Effector memory CD8-positive, alpha-beta T cell (primary cell): ENCODE data around the gene CDYL.
A peak's percentile ranks its signal among the peaks of the same experiment; 100 is the strongest.

ENCODE experiments used
- ATAC-seq: fragments of 150-1000 bp; cut with Tn5 transposase; replicated peaks from 2 replicates; pipeline ENCODE4 v1.10.0; 2021; ENCODE audit warnings: mild to moderate bottlenecking, moderate library complexity
- DNase-seq, 3 experiments: peaks; one replicate each; pipeline ENCODE4 v3.0.0; 2021
- H3K27ac Mint-ChIP-seq, 2 donors: one replicate each; pipeline ENCODE4 v1.8.0; 2022; ENCODE audit warnings: mild to moderate bottlenecking in 2 of 2, mixed read lengths in 2 of 2, moderate library complexity in 2 of 2
- H3K27me3 Mint-ChIP-seq, 2 donors: one replicate each; pipeline ENCODE4 v1.8.0; 2022; ENCODE audit warnings: mixed read lengths in 2 of 2
- H3K36me3 Mint-ChIP-seq: one replicate; pipeline ENCODE4 v1.8.0; 2022; ENCODE audit warnings: mild to moderate bottlenecking, moderate library complexity, mixed read lengths; ENCODE audit not compliant: insufficient read depth
- H3K4me1 Mint-ChIP-seq, 2 donors: one replicate each; pipeline ENCODE4 v1.8.0; 2022; ENCODE audit warnings: low read depth in 2 of 2, mixed read lengths in 2 of 2
- H3K4me3 Mint-ChIP-seq, 2 donors: one replicate each; pipeline ENCODE4 v1.8.0; 2022; ENCODE audit warnings: mild to moderate bottlenecking in 2 of 2, mixed read lengths in 2 of 2, moderate library complexity in 2 of 2
- H3K9me3 Mint-ChIP-seq, 2 donors: one replicate each; pipeline ENCODE4 v1.8.0; 2022; ENCODE audit warnings: mixed read lengths in 2 of 2

The CDYL gene

DNA sequence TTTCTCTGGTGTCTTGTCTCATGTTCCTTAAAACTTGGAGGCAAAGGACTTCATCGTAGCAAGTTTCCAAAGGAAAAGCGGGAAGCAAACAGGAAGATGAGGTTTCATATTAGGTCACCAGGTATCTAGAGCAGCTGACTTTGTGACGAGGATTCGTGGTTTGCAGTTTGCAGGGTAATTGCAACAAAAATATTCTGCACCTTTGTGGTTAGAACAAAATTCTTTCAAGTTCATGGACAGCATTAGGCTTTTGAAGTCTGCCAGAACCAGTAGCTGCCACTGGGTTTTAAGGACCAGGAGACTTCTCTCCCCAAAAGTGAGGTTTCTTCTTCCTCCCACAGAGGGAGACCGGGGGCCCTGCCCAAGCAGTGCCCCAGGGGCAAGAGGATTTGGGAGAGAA lies 164.2 kb downstream of the CDYL start:
- Mint-ChIP-seq H3K36me3 (peaks cover 32% of the 10 kb centered on the region), H3K27ac (peak overlapping the region; percentile 12 to 62), H3K9me3 (no peaks in the 10 kb centered on the region), H3K27me3 (no peaks in the 10 kb centered on the region), H3K4me1 (peaks cover 26 to 28% of the 10 kb centered on the region in 2 donors), H3K4me3 (no peak overlapping the region)
- no peak for ATAC-seq
- DNase-seq = no peak

DNA sequence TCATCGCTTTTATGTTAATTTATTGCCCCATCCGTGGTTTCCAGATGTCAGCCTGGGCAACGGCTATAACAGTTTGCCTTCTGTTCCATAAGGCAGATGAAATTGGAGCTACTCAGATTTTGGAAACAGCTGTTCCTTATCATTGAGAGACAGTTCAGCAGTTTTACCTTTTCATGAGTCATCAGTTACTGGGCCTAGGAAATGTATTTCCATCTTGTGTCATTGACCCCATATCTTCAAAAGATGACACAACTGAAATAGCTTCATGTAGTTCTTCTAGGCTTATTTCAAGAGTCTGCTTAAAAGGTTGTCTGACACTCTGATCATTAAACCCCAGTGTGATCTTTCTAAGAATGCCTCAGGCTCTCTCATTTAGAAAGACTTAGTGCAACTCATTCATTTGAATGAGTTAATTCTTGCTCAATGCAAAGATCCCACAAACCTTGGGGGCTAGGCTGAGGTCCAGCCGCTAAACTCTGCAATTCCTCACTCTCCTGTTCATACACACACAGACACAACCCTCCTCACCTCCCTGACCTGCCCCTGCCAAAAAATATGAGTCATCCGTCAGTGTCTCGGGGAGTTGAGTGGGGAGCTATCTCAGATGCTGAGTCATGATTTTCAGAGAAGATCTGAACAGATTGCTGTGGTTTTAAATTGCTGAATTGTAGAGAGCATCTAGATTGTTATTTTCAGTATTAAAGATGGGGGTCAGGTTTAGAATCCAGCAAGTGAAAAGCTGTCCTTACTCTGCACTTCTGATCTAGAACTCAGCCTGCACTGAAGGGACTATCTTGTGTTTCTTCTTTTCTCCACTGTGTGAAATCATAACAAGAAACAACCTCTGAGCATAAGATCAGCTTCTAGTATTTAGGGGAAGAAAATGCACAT lies 165.8 kb downstream of the CDYL start:
- peaks cover 19 to 23% of the 10 kb centered on the region in 2 donors for H3K4me1 Mint-ChIP-seq
- no peaks in the 10 kb centered on the region for H3K27me3 Mint-ChIP-seq
- peak; percentile 87 for ATAC-seq
- H3K9me3 Mint-ChIP-seq = no peaks in the 10 kb centered on the region
- peak overlapping the region; percentile 47 to 92 for H3K27ac Mint-ChIP-seq
- peak overlapping the region; percentile 31 to 67 for H3K4me3 Mint-ChIP-seq
- DNase-seq = peak in 2 of 3 experiments; percentile 16 to 18
- H3K36me3 Mint-ChIP-seq = peaks cover 42% of the 10 kb centered on the region

DNA sequence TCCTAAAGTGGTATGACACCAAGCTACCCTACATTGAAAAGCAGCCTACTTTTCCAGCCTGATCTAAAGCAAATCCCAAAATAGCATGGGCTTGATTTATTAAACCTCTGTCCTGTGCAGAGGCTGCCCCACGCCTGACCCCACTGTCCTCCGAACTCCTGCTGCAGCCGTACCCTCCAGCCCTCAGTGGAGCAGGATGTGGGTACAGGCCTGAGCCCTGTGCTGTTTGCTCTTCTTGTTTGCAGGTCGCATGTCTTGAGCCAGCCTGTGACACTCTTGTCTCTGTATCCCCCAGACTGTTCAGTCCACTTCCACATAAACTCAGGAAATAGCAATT lies 166.4 kb downstream of the CDYL start:
- Mint-ChIP-seq H3K9me3 (no peaks in the 10 kb centered on the region), H3K27ac (peak overlapping the region; percentile 47 to 92), H3K4me3 (peak overlapping the region; percentile 31 to 67), H3K4me1 (peaks cover 19 to 23% of the 10 kb centered on the region in 2 donors), H3K27me3 (no peaks in the 10 kb centered on the region), H3K36me3 (peaks cover 37% of the 10 kb centered on the region)
- ATAC-seq (peak; percentile 51), DNase-seq (no peak)

DNA sequence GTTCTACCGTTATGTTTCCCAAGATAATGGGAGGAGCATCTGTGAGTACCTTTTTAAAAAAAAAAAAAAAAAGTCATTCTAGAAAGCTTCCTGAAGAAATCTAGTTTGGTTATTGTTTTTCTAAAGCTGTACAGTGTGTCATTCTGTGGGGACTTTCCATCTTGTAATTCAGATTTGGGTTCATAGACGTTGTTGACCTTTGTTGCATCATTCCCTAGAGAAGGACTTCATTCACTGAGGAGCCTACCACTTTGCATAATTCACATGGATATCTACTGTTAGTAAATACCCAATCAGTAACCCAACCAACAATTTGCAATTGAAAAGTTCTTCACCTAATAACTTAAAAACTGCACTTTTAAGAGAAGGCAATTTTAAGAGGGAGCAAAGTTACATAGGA lies 167.5 kb downstream of the CDYL start:
- H3K27ac Mint-ChIP-seq = peak overlapping the region in 1 of 2 donors; percentile 12
- no peak for ATAC-seq

DNA sequence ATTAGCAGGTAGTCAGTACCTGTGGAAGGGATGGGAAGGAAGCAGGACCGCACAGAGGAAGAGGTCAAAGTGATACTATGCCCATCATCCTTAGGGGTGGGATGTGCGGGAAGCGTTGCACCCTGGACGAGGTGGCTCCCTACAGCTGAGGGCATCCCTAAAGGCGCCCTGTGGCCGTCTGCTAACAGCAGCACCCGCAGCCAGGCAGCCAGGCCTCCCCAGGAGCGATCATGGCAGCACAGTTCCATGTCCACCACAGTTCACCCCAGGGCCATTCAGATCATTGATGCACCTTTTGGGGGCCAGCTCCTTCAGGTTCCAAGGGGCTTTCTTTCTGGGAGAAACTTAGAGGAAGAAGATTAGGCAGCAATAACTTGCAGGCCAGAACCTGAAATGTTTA lies 168.1 kb downstream of the CDYL start:
- ATAC-seq (no peak), DNase-seq (no peak)
- Mint-ChIP-seq H3K9me3 (no peaks in the 10 kb centered on the region), H3K27ac (peak overlapping the region in 1 of 2 donors; percentile 12), H3K4me1 (peaks cover 19 to 23% of the 10 kb centered on the region in 2 donors), H3K36me3 (peaks cover 35% of the 10 kb centered on the region), H3K4me3 (no peak overlapping the region), H3K27me3 (no peaks in the 10 kb centered on the region)

More for the DNA sequence above, 167.5 kb downstream of the CDYL start:
- H3K27me3 Mint-ChIP-seq = no peaks in the 10 kb centered on the region
- H3K9me3 Mint-ChIP-seq = no peaks in the 10 kb centered on the region
- peaks cover 35% of the 10 kb centered on the region for H3K36me3 Mint-ChIP-seq
- H3K4me3 Mint-ChIP-seq = no peak overlapping the region
- DNase-seq = no peak
- peaks cover 19 to 23% of the 10 kb centered on the region in 2 donors for H3K4me1 Mint-ChIP-seq

DNA sequence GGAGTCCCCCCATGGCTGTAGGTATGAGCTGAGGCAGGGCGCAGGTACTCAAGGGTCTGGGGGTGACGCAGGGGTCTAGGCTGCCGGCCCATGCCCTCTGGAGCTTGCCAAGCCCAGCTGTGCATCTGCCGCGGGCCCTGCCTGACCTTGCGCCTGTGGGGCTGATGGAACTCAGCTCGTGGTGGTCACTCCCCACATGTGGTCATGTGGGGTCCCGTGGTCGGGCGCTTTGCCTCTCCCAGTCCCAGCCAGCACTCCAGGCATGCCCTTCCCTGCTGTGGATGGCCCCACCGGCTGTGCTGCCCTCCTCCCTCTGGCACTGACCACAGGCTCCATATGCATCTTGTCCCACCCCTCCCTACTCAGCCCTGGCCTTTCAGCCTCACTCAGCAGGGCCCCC lies 170.3 kb downstream of the CDYL start:
- DNase-seq (no peak), ATAC-seq (no peak)
- no peak overlapping the region for H3K27ac Mint-ChIP-seq
- no peak overlapping the region for H3K4me3 Mint-ChIP-seq
- H3K4me1 Mint-ChIP-seq = peaks cover 16% of the 10 kb centered on the region in 2 donors
- no peaks in the 10 kb centered on the region for H3K9me3 Mint-ChIP-seq
- H3K36me3 Mint-ChIP-seq = peaks cover 36% of the 10 kb centered on the region
- H3K27me3 Mint-ChIP-seq = no peaks in the 10 kb centered on the region

DNA sequence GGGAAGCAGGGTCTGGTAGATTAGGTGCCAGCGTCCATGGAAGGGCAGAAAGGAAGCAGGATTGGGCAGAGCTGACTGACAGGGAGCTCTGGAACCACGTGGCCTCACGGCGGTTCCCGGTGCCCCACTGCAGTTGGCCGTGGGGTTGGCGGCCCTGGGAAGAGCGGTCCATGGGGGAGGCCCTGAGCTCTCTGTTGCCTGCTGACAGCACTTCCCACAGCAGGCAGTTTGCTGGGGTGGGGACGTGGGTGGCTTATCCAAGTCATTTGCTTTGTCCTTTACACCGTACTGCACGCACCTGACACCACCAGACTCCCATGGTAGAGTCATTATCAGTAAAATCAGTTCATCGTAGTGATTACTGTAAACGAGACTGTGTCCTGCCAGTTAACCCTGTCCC lies 171.5 kb downstream of the CDYL start:
- Mint-ChIP-seq H3K4me1 (peaks cover 4 to 5% of the 10 kb centered on the region in 2 donors), H3K4me3 (no peak overlapping the region), H3K27me3 (no peaks in the 10 kb centered on the region), H3K27ac (peak overlapping the region in 1 of 2 donors; percentile 28), H3K36me3 (peaks cover 36% of the 10 kb centered on the region), H3K9me3 (no peaks in the 10 kb centered on the region)
- ATAC-seq (no peak), DNase-seq (no peak)

DNA sequence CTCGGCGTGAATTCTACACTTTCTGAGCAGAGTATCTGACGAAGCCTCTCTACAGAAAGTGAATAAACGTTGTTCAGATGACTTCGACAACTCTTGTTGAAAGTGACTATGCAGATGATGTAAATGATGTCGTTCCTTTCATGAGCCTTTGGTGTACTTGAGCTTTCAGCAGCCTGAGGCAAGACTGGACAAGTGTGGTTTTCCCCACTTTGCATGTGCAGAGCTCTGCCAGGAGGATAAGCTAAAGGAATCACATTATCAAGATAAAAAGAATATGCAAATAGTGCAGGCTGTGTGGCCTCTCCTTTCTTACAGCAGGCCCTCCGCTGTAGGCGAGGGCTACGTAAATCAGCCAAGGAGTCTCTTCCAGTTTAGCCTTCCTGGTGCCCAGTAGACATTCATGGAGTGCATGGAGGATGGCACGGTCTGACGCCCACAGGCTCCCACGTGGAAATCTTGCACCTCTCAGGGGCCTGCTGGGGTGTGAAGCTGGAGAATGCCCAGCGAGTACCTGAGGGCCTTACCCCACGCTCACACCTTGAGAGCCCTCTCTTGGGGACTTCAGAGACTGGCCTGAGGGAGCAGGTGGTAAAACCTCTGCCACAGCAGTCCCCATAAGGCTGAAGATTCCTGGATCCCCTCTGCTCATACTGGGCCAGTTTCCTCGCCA lies 172.7 kb downstream of the CDYL start:
- Mint-ChIP-seq H3K27ac (peak overlapping the region in 1 of 2 donors; percentile 32), H3K4me3 (no peak overlapping the region), H3K4me1 (no peaks in the 10 kb centered on the region), H3K36me3 (peaks cover 32% of the 10 kb centered on the region), H3K27me3 (no peaks in the 10 kb centered on the region), H3K9me3 (no peaks in the 10 kb centered on the region)
- ATAC-seq = no peak
- no peak for DNase-seq

DNA sequence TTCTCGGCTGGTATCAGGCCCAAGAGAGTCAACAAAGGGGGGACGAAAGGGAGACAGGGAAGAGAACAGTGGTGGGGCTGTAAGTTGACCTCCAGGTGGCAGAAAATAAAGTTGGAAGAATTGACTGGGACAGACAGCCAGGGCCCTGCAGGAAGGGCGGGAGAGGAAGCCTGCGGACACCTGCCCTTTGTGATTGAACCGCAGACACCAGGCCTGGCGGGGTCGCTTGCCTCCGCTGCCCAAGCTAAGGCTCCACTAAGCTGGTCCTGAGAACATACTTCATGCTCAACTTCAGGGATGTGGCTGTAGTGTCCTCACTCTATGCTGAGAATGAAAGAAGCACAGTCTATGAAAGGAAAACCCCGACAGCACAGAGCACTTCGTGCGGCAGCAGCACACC lies 173.9 kb downstream of the CDYL start:
- H3K9me3 Mint-ChIP-seq = no peaks in the 10 kb centered on the region
- H3K4me3 Mint-ChIP-seq = no peak overlapping the region
- H3K27me3 Mint-ChIP-seq = no peaks in the 10 kb centered on the region
- ATAC-seq (no peak), DNase-seq (no peak)
- H3K4me1 Mint-ChIP-seq = no peaks in the 10 kb centered on the region
- H3K27ac Mint-ChIP-seq = no peak overlapping the region
- peaks cover 31% of the 10 kb centered on the region for H3K36me3 Mint-ChIP-seq

DNA sequence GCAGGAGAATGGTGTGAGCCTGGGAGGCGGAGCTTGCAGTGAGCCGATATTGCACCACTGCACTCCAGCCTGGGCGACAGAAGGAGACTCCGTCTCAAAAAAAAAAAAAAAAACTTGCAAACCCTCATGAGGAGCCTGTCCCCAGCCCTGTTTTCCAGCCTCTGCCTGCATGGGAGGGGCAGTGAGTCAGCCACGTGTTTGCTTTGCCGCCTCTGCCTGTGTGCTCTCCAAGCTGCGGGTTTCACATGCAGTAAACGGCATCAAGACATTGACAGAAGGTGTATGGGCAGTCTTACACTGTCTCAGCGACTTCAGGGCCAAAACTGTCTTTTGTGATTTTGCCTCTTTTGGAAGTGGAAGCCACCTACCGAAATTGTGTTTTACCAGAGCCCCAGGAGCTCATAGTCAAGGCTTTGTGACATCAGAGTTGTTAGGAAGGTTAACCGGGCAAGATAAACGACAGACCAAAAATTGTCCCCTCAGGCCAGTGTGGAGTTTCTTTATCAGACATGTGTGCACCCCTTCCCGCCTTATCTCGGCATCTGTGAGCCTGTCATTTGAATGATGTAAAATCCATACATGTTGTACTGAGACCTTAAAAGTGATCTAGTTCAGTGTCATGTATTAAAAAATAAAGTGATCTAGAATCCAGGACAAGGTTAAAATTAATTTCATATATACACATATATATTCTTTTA lies 174.8 kb downstream of the CDYL start:
- Mint-ChIP-seq H3K36me3 (peaks cover 26% of the 10 kb centered on the region), H3K9me3 (no peaks in the 10 kb centered on the region), H3K27ac (no peak overlapping the region), H3K27me3 (no peaks in the 10 kb centered on the region), H3K4me3 (no peak overlapping the region), H3K4me1 (no peaks in the 10 kb centered on the region)
- ATAC-seq (no peak), DNase-seq (no peak)

DNA sequence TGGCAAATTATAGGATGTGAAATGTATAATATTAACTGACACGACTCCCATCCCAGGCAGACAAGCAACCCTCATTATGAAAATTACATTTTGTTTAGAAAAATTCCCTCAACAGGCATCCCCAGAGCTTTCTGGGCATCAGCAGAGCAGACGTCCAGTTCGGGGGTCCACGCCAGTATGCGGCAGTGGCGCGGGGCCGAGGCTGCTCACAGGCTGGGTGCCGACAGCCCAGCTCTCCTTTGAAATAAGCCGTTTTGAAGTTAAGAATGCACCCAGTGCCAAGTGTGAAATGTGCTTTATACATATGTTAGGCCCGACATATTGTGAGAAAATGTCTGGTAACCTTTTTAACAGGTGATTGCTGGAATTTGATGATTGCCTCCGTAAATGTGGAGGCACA lies 177.2 kb downstream of the CDYL start:
- H3K27me3 Mint-ChIP-seq = no peaks in the 10 kb centered on the region
- no peak overlapping the region for H3K4me3 Mint-ChIP-seq
- no peaks in the 10 kb centered on the region for H3K4me1 Mint-ChIP-seq
- DNase-seq (no peak), ATAC-seq (no peak)
- no peaks in the 10 kb centered on the region for H3K9me3 Mint-ChIP-seq
- no peak overlapping the region for H3K27ac Mint-ChIP-seq
- peaks cover 23% of the 10 kb centered on the region for H3K36me3 Mint-ChIP-seq

DNA sequence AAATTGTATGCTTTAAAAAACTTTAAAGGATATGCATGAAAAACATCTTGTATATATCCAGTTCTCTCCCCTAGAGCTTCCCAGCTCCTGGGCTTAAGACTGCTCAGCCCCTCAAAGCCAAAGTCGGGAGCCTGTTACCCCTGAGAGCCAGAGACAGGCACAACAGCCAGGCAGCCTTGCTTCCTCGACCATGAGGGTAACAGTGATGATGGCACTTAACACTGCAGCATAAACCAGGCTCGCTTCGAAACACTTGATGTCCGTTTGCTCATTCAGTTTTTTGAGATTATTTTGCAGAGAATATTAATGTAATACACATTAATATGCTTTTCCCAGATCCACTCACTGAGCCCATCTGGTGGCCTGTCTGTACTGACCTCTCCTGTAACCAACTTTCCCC lies 180.4 kb downstream of the CDYL start:
- Mint-ChIP-seq H3K27ac (no peak overlapping the region), H3K27me3 (no peaks in the 10 kb centered on the region), H3K36me3 (peaks cover 17% of the 10 kb centered on the region), H3K9me3 (no peaks in the 10 kb centered on the region), H3K4me3 (no peak overlapping the region), H3K4me1 (no peaks in the 10 kb centered on the region)
- no peak for DNase-seq
- no peak for ATAC-seq

DNA sequence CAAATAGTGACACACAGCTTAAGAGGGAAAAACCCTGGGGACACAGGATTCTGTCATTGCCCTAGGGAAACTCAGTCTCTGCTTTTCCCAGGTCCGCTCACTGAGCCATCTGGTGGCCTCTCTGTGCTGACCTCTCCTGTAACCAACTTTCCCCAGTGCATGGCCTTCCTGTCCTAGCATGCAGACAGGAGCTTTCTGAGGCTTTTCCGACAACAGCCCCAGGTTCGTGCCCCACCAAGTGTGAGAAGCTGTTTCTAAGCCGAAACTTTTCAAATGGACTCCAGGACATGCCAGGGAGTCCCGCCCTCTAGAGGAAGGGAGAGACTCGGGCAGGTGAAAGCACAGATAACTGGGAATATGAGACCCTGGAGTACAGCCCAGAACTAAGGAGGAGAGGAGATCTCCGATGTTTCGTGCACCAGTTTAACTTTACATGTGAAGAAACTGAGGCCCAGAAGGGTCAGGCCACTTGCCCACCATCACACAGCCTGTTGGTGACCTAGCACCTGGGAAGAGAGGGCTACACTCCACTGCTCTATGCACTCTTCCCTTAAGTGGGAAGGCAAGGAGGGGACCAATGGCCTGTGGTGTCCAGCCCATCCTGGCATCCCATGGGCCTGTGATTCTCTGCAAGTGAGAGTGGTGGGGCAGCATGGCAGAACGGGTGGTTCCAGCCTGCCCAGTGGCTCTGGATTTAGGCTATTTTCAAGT lies 181.5 kb downstream of the CDYL start:
- Mint-ChIP-seq H3K9me3 (no peaks in the 10 kb centered on the region), H3K36me3 (peaks cover 12% of the 10 kb centered on the region), H3K4me3 (no peak overlapping the region), H3K27ac (no peak overlapping the region), H3K4me1 (no peaks in the 10 kb centered on the region), H3K27me3 (no peaks in the 10 kb centered on the region)
- DNase-seq = no peak
- no peak for ATAC-seq
